HEK293T (cell line): ENCODE data around the gene CDC42EP3.

Experiments used
- ARNT ChIP-seq: fragments of 450-650 bp; IDR thresholded peaks from 2 replicates; pipeline ENCODE4 v1.6.1; 2017; ENCODE audit warnings: mild to moderate bottlenecking
- ELF4 ChIP-seq: fragments of 450-650 bp; IDR thresholded peaks from 2 replicates; pipeline ENCODE4 v1.6.1; 2017; ENCODE audit warnings: antibody characterized with exemption
- SUZ12 ChIP-seq: fragments of 450-650 bp; IDR thresholded peaks from 2 replicates; pipeline ENCODE4 v1.6.1; 2016; ENCODE audit warnings: mild to moderate bottlenecking
- TARDBP ChIP-seq: fragments of 450-650 bp; IDR thresholded peaks from 2 replicates; pipeline ENCODE4 v1.6.1; 2016

DNA sequence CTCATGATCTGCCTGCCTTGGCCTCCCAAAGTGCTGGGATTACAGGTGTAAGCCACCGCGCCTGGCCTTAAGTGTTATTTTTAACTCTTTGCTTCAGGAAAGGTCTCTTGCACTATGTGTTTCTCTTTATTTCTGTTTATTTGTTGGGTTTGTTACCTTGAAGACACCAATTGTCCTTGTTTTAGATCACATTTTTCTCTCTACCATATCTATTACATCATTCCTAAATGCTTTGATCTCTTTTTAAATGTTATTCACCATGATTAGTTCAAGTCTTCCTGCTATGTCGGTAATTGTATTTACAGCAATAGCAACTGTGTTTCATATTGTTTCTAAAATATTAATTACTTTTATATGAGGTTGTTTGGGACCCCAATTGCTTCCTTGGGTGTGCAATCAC, 77.7 kb downstream of the CDC42EP3 start:
- TF ChIP-seq ELF4 (no peak), ARNT (no peak), SUZ12 (no peak), TARDBP (no peak)
